ENCODE measurements around the gene FGF3.

The FGF3 gene

DNA sequence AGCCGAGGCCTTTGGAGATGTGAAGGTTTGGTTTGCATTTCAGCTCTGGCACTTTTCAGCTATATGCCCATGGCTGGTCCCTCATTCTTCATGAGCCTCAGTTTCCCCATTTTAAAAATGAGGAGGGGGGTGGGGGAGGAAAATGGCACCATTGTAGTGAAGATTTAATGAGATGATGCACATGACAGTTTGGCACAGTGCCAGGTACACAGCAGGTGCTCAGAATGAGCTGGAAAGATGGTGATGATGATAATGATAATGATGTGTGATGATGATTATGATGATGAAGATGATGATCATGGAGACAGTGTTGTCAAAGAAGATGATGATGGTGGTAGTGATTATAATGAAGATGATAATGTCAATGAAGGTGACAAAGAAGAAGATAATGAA lies 24.3 kb upstream of the FGF3 start:
- no peak for DNase-seq (ENCODE audit: low read depth)

DNA sequence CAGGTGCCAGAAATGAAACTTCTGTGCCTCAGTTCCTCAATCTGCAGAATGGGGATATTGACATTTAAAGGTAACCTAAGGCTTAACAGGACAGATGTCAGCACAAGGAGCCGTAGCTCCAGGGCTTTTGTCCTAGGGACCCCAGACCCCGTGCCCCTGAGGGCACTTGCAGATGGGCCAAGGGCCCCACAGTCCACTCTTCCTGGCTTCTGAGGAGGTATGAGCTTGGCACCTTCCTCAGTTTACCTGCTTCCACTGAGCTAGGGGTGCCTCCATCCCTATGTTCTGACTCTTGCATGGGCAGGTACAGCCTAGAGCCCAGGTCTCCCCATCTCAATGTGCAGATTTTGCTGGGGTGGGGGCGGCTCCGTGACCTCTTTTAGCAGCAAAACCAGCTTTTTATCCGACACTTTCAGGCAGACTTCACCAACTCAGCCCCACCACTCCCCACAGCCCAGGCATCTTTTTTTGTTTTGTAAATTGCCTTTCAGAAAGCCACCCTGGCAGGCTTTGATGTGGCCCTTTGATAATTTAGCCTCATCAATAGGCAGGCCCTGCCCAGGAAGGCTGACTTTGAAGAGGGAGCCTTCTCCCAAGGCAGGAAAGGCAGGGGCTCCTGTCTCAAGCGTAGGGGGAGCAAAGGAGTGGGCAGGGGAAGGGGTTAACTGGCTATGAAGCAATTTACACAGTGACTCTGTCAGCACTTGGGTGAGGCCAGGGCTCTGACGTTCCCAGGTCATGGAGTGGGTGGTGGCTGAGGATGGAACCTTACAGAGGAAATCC lies 23.7 kb upstream of the FGF3 start:
- no peak for DNase-seq (ENCODE audit: low read depth)

DNA sequence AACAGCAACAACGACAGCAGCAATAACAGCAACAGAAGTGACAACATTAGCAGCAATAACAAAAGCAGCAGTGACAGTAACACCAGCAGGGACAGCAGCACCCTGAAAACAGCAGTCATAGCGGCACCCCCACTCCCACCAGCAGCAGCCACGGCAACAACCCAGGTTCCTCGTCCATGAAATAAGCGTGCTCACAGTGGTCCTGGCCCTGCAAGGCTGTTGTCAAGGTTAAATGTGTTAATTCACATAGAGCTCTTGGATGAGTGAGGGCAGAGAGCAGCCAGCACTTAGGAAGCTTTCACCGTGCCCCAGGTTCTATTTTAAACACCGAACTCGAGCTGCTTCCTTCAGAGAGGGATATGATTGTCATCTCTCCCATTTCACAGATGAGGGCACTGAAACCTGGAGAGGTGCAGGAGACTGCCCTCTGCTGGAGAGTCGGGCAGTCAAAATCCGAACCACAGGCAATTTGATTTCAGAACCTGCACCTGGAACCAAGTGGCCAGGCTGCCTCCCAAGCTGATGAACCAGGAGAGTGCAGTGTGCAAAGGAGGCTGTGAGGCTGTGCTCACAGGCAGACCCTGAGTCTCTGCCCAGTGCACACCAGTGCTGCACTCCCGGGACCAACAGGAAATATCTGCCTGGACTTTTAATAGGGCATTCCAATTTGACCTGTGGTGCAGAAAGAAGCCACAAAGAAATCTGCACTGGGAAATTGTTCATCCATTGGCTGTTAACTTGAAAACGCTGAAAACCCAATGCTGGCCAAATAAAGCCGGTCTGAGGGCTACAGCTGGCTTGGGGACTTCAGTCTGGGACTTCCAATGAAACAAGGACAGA lies 22.9 kb upstream of the FGF3 start:
- DNase-seq (ENCODE audit: low read depth), result no peak

DNA sequence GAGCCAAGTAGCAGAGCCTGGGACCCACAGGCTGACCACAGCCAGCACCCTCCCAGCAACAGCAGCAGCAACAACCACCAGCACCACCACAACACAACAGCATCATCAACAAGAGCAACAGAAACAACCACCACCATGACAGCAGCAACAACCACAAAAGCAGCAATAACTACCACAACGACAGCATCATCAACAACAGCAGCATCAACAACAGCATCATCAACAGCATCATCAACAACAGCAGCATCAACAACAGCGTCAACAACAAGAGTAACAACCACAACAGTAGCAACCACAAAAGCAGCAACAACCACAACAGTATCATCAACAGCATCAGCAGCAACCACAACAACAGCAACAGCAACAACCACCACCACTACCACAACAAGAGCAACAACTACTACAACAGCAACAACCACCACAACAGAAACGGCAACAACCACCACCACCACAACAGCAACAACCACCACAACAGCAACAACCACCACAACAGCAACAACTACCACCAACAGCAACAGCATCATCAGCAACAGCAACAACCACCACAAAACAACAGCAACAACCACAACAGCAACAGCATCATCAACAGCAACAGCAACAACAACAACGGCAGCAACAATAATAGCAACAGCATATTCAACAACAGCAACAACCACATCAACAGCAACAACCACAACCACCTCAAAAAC lies 22.1 kb upstream of the FGF3 start:
- no peak for DNase-seq (ENCODE audit: low read depth)

GRCh38 chr11:69840371-69841169 lies 21.4 kb upstream of the FGF3 start:
- DNase-seq (ENCODE audit: low read depth), result no peak

DNA sequence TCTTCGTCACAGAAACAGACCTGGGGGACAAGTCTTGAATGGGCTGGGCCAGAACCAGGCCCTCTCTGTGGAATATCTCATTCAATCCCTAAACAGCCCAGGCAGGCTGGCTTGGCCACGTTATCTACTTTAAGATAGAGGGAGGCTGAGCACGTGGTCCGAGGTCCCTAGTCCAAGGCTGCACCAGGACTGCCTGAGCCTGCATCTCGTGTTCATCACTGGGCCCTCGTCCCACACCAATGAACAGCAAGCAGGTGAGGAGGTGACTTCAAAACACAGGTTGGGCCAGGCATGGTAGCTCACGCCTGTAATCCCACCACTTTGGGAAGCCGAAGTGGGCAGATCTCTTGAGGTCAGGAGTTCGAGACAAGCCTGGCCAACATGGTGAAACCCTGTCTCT lies 20.3 kb upstream of the FGF3 start:
- no peak for DNase-seq (ENCODE audit: low read depth)

GRCh38 chr11:69837791-69838190 lies 18.6 kb upstream of the FGF3 start:
- no peak for DNase-seq (ENCODE audit: low read depth)

- DNase-seq (ENCODE audit: low read depth), result no peak
Measured at GRCh38 chr11:69836401-69836800, 17.2 kb upstream of the FGF3 start.

- no peak for DNase-seq (ENCODE audit: low read depth)
Measured at GRCh38 chr11:69834811-69835800, 15.9 kb upstream of the FGF3 start.

GRCh38 chr11:69834251-69834650 lies 15.0 kb upstream of the FGF3 start:
- DNase-seq (ENCODE audit: low read depth), result no peak

DNA sequence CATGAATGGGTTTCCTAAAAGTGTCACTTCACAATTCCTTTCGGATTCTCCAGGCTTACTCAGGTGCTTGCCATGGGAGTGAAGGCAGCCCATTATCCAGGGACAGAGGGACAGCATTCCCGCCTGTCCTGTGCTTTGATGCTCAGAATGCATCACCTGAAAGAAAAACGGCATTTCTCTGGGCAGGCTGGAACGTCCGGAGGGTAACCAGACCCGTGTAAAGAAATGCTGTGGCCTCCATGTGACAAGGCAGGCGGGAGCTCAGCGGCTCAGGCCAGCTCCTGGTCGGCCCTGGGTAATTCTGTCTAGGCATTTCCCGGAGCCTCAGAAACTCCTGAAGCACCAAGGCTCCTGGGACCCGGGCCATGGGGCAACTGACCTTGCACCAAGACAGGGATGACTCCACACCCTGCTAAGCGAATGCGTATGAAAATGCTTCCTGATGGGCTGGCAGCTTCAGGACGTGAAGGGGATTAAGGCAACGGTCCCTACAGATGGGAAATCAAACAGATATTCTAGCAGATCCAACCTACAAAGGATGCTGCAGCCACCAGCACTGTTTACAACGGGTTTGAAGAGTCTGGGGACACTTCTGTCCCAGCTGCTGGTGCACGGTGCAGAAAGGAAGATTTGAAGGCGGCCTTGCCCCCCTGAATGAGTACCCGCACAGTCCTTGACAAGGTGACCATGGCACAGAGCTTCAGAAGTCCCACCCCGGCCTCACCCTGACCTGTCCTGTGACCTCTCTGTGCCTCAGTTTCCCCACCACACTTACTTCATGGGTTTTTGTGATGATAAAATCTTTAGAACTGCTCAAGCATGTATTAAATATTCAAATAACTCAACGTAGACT lies 13.6 kb upstream of the FGF3 start:
- DNase-seq (ENCODE audit: low read depth), result no peak

- no peak for DNase-seq (ENCODE audit: low read depth)
Measured at GRCh38 chr11:69831985-69832384, 12.8 kb upstream of the FGF3 start.

- no peak for DNase-seq (ENCODE audit: low read depth)
Measured at GRCh38 chr11:69830086-69830485, 10.9 kb upstream of the FGF3 start.

- DNase-seq (ENCODE audit: low read depth), result no peak
Measured at GRCh38 chr11:69828971-69829344, 9.7 kb upstream of the FGF3 start.

DNA sequence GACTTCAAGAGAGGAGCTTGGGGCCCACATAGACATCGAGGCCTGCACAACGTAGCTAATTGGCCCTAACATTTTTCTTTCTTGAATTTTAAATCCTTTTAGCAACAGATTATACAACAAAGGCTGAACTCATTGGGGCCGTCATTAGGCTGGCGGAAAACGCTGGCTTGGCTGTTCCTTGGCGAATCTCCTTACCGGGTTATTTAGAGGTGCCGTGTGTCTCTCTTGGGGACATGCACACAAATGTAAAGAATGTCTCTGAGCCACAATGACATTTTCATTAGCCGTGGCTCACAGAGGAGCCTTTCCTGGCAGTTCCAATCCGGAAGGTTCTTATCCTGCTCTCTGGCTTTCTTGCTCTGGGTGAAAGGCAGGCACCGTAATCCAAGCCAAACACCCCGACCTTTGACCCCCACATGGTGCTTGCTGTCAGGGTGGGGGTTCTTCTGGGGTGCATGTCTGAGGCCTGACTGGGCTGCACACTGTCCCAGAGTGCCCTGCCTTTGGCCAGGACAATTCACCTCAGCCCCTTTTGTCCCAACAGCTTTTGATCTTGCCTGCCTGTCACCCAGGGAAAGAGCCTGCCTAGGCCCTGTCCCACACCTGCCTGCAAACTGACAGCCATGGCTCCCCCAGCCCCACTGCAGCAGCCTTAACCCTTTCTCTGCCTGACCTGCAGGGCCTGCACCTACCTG lies 9.2 kb upstream of the FGF3 start:
- no peak for DNase-seq (ENCODE audit: low read depth)

DNA sequence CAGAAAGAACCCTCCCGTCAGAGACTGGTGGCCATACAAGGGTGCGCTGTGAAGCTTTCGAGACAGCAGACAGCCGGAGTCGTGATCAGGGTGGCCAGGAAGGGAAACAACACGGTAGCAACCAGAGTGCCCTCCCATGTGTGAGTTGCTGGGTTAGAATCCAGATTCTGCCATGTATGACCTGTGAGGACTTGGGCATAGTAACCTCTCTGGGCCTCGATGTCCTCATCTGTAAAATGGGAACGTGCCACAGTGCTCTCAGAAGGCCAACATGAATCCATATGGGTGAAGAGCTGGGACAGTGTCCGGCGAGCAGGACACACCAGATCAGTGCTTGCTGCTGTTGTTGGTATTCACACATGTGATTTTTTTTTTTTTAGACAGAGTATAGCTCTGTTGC lies 7.6 kb upstream of the FGF3 start:
- DNase-seq (ENCODE audit: low read depth), result no peak

- no peak for DNase-seq (ENCODE audit: low read depth)
Measured at GRCh38 chr11:69825941-69826340, 6.7 kb upstream of the FGF3 start.

GRCh38 chr11:69825037-69825834 lies 6.0 kb upstream of the FGF3 start:
- DNase-seq (ENCODE audit: low read depth), result no peak

Data from stimulated activated CD8-positive, alpha-beta memory T cell treated with anti-CD3 and anti-CD28 coated beads, Interleukin-12 subunit alpha, Interleukin-12 subunit beta, amount 100 ng/mL, for 4 hours (primary cell).